MM.1S (cell line): ENCODE results near the gene LCN12.

Experiments
- EZH2 ChIP-seq: fragments of 300-600 bp; sonication (generic); optimal IDR thresholded peaks from 2 replicates; pipeline ENCODE3; 2017; ENCODE audit warnings: low read depth, mild to moderate bottlenecking, antibody characterized with exemption, low read length, mixed read lengths
- TF ChIP-seq, protein P1 (sequence below): fragments of 300-600 bp; sonication (generic); IDR thresholded peaks from 2 replicates; pipeline ENCODE4 v1.5.1; 2016; ENCODE audit warnings: antibody characterized with exemption, low read length, mixed read lengths

DNA sequence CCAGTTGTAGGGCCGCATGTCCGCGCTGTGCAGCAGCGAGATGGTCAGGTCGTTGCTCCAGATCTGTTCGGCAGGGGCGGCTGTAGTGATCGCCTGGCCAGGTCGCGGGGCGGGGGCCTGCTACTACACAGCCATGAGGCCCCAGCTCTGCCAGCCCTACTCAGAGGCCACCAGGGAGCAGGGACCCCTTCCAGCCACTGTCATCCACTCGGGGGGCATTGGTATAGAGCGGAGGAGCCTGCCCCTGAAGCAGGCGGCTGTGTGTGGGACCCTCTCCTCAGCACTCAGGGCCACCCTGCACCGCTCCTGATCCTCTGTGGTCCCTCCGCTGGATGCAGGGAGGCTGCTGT is 9.2 kb upstream of the LCN12 start:
- TF ChIP-seq, protein P1, sequence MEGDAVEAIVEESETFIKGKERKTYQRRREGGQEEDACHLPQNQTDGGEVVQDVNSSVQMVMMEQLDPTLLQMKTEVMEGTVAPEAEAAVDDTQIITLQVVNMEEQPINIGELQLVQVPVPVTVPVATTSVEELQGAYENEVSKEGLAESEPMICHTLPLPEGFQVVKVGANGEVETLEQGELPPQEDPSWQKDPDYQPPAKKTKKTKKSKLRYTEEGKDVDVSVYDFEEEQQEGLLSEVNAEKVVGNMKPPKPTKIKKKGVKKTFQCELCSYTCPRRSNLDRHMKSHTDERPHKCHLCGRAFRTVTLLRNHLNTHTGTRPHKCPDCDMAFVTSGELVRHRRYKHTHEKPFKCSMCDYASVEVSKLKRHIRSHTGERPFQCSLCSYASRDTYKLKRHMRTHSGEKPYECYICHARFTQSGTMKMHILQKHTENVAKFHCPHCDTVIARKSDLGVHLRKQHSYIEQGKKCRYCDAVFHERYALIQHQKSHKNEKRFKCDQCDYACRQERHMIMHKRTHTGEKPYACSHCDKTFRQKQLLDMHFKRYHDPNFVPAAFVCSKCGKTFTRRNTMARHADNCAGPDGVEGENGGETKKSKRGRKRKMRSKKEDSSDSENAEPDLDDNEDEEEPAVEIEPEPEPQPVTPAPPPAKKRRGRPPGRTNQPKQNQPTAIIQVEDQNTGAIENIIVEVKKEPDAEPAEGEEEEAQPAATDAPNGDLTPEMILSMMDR: no peak
- no peak for TF ChIP-seq EZH2
